AG04450 (cell line): ENCODE results near the gene ASB6. TPM values are rescaled to one million over a fixed set of nuclear protein-coding genes. Genes with fewer than 3 reads are reported as not detected.

Experiments used
- CTCF ChIA-PET: fragments of 300-600, 350-600 bp; formaldehyde crosslinking; extraction: SDS; loops from one replicate; lab custom pipeline; 2022; ENCODE audit warnings: antibody characterized with exemption, inconsistent platforms; lab: Charles Lee
- POLR2A ChIA-PET: fragments of 350-600 bp; formaldehyde crosslinking; extraction: SDS; loops from one replicate; lab custom pipeline; 2021; ENCODE audit warnings: antibody characterized with exemption, inconsistent platforms; lab: Yijun Ruan, JAX
- DNase-seq: peaks from one replicate; pipeline ENCODE4 v3.0.0-alpha.2; 2011; ENCODE audit warnings: low read depth, low spot score
- H3K27ac ChIP-seq: one replicate; pipeline ENCODE4 v1.5.1; 2012; ENCODE audit warnings: low read depth, low read length, control low read depth
- H3K27me3 ChIP-seq: one replicate; pipeline ENCODE4 v1.6.0; 2012; ENCODE audit warnings: low read length; ENCODE audit not compliant: control insufficient read depth, insufficient read depth
- H3K4me3 ChIP-seq: 2 replicates; pipeline ENCODE4 v1.5.1; 2011; ENCODE audit warnings: mild to moderate bottlenecking, low read depth, low read length, control low read depth
- H3K9me3 ChIP-seq: 2 replicates; pipeline ENCODE4 v1.5.1; 2012; ENCODE audit warnings: low read length; ENCODE audit not compliant: control insufficient read depth, insufficient read depth
- CTCF ChIP-seq: IDR thresholded peaks from 2 replicates; pipeline ENCODE4 v1.5.1; 2011; ENCODE audit warnings: low read depth, low read length, control low read depth, inconsistent platforms
- polyA plus RNA-seq: library from polyadenylated mRNA; depleted of rRNA; stranded (reverse); fragments of >200 nt; gene quantifications from 2 replicates; pipeline ENCODE4 v1.2.3, GENCODE V29; 2011

The ASB6 gene
- polyA plus RNA-seq, 1 experiment = 11.6 TPM

GRCh38 chr9:129669946-129670345 is 28.0 kb upstream of the ASB6 start:
- Histone ChIP-seq H3K27ac (no peak overlapping the region), H3K9me3 (no peaks in the 10 kb centered on the region; the same call in 1 of the 2 replicates), H3K27me3 (no peaks in the 10 kb centered on the region), H3K4me3 (no peak overlapping the region)
- ChIA-PET POLR2A (no interaction called here), CTCF (no interaction called here)
- DNase-seq = no peak
- no peak for TF ChIP-seq CTCF

- no peak for TF ChIP-seq CTCF
- ChIA-PET CTCF (no interaction called here), POLR2A (no interaction called here)
- H3K4me3 ChIP-seq = no peak overlapping the region
- DNase-seq = peak; percentile 59
- no peaks in the 10 kb centered on the region for H3K27me3 ChIP-seq
- no peaks in the 10 kb centered on the region; the same call in 1 of the 2 replicates for H3K9me3 ChIP-seq
- H3K27ac ChIP-seq = peak overlapping the region; percentile 89
These were observed 27.3 kb upstream of the ASB6 start for GRCh38 chr9:129669141-129669718.

- CTCF ChIA-PET = no interaction called here
- Histone ChIP-seq H3K27me3 (no peaks in the 10 kb centered on the region), H3K9me3 (no peaks in the 10 kb centered on the region; the same call in 1 of the 2 replicates), H3K27ac (no peak overlapping the region), H3K4me3 (peak overlapping the region; percentile 75)
- POLR2A ChIA-PET = no interaction called here
- no peak for DNase-seq
- TF ChIP-seq CTCF = no peak
These were observed 25.9 kb upstream of the ASB6 start for GRCh38 chr9:129667850-129668249.

GRCh38 chr9:129667378-129667777 is 25.4 kb upstream of the ASB6 start:
- Histone ChIP-seq H3K4me3 (peak overlapping the region; percentile 75), H3K9me3 (no peaks in the 10 kb centered on the region; the same call in 1 of the 2 replicates), H3K27ac (no peak overlapping the region), H3K27me3 (no peaks in the 10 kb centered on the region)
- TF ChIP-seq CTCF = no peak
- ChIA-PET POLR2A (no interaction called here), CTCF (interaction anchor here (0.5 to 0.6 kb wide), 2 partner anchors 33 to 46 kb away, joined by 3 to 5 read pairs; no protein-coding TSS in a partner anchor)
- DNase-seq = no peak

GRCh38 chr9:129666575-129666974 is 24.6 kb upstream of the ASB6 start:
- H3K4me3 ChIP-seq = peak overlapping the region; percentile 75
- TF ChIP-seq CTCF = no peak
- CTCF ChIA-PET = interaction anchor here (0.9 to 1.1 kb wide), 2 partner anchors 59 to 60 kb away, joined by 3 to 6 read pairs; no protein-coding TSS in a partner anchor
- no peaks in the 10 kb centered on the region; the same call in 1 of the 2 replicates for H3K9me3 ChIP-seq
- POLR2A ChIA-PET = interaction anchor here (0.6 to 0.7 kb wide), 2 partner anchors 16 to 31 kb away, joined by 3 read pairs; no protein-coding TSS in a partner anchor
- H3K27me3 ChIP-seq = no peaks in the 10 kb centered on the region
- DNase-seq = no peak
- H3K27ac ChIP-seq = no peak overlapping the region
